GM12864 (cell line): ENCODE measurements around the gene SHB.

Source experiments
- DNase-seq: peaks from one replicate; pipeline ENCODE4 v3.0.0-alpha.2; 2011; ENCODE audit warnings: low read depth
- H3K4me3 ChIP-seq: 2 replicates; pipeline ENCODE4 v1.5.1; 2011; ENCODE audit warnings: mild to moderate bottlenecking, low read depth, low read length, control low read depth
- CTCF ChIP-seq: IDR thresholded peaks from 2 replicates; pipeline ENCODE4 v1.5.1; 2011; ENCODE audit warnings: low read depth, mild to moderate bottlenecking, moderate library complexity, low read length, control low read depth, inconsistent platforms; ENCODE audit errors: missing control alignments

SHB gene

DNA sequence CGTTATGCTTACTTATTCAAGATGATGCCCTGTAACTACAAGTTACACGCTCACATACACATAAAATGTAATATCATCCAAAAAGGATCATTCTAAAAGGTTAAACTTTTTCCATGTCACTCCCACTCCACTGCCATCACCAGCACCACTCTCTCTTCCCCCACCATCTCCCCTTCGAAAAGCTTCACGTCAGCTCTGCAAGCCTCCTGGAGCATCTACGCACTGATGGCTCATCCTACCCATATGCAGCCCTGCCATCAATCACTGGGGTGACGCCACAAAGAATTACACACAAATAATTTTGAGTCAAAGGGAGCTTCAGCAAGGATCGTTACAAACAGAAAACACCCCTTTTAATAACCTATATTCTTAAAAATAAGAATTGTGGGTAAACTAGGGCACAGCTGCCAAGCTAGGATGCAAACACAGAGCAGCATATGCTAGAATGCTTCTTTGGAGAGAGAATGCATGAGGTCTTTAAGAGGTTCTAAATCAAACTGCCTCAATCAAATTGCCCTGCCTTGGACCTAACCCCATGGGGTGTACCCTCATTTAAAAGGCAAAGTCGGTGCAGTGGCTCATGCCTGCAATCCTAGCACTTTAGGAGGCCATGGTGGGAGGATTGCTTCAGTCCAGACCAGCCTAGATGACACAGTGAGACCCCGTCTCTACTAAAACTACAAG lies 56.1 kb downstream of the SHB start:
- TF ChIP-seq CTCF = no peak
- no peak for DNase-seq

DNA sequence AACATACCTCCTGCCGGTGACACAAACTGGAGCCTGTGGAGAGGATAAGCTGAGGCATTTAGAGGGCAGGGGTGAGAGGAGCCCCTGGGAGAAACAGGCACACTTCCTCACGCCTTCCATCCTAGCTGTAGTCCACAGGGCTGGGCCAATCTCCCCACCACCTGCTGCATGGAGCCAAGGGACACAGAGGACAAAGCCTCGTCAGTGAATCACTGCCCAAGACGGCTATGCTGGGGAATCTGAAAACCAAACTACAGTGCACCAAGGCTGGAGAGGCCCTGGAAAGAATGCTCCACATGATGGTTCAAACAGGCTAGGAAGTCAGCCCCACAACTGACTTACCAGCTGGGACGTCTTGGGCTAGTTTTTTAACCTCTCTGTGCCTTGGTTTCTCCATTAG lies 57.0 kb downstream of the SHB start:
- no peak overlapping the region for H3K4me3 ChIP-seq
- DNase-seq = no peak
- no peak for TF ChIP-seq CTCF

More for the DNA sequence above, 56.1 kb downstream of the SHB start:
- H3K4me3 ChIP-seq = no peak overlapping the region

GRCh38 chr9:38010918-38011704 lies 57.9 kb downstream of the SHB start:
- DNase-seq = no peak
- no peak for TF ChIP-seq CTCF
- H3K4me3 ChIP-seq = no peak overlapping the region

DNA sequence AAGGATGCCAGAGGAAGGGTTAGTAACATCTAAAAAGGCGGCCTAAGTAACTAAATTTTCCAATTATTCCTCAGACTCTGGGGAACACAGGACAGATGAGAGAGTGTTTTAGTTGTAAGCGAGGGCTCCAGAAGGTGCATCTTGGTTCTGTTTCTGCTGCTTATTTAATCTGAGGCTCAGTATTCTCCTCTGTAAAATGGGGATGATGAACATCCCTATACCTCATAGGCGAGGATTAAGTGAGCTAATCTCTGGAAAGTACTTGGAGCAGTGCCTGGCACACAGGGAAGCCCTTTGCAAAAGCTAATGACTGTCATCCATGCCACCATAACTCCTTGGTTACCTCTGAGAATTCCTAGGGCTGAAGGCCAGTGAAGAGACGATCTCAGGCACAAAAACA lies 59.0 kb downstream of the SHB start:
- TF ChIP-seq CTCF = no peak
- no peak overlapping the region for H3K4me3 ChIP-seq
- DNase-seq = no peak

GRCh38 chr9:38009035-38009501 lies 60.0 kb downstream of the SHB start:
- TF ChIP-seq CTCF = no peak
- DNase-seq = no peak
- H3K4me3 ChIP-seq = no peak overlapping the region

- peak; percentile 30 for DNase-seq
- no peak overlapping the region for H3K4me3 ChIP-seq
- TF ChIP-seq CTCF = no peak
Observed at GRCh38 chr9:38008168-38009034, 60.6 kb downstream of the SHB start.
